HAP-1 (cell line): Measurements from ENCODE around the gene TET3.
"Not testable (repeated sequence)": the region's sequence is repeated elsewhere in the genome, so short reads cannot be mapped to it uniquely, and the experiment has no call there.

Experiments
- DNase-seq, 2 experiments: peaks; one replicate each; pipeline ENCODE4 v3.0.0-alpha.2; 2016 to 2020; ENCODE audit warnings: low spot score in 2 of 2
- H3K27me3 ChIP-seq: fragments of 250-450 bp; sonication (Bioruptor Pico); 2 replicates; pipeline ENCODE4 v1.5.1; 2020; ENCODE audit warnings: low read depth, mild to moderate bottlenecking, moderate library complexity
- H3K36me3 ChIP-seq: fragments of 250-450 bp; sonication (Bioruptor Pico); replicated peaks from 2 replicates; pipeline ENCODE4 v1.5.1; 2020; ENCODE audit warnings: mild to moderate bottlenecking
- H3K4me1 ChIP-seq: fragments of 250-450 bp; sonication (Bioruptor Pico); 2 replicates; pipeline ENCODE4 v1.5.1; 2020; ENCODE audit warnings: mild to moderate bottlenecking
- H3K4me3 ChIP-seq: fragments of 250-450 bp; sonication (Bioruptor Pico); 2 replicates; pipeline ENCODE4 v1.5.1; 2020; ENCODE audit warnings: mild to moderate bottlenecking, moderate library complexity
- H3K9me3 ChIP-seq: fragments of 250-450 bp; sonication (Bioruptor Pico); 2 replicates; pipeline ENCODE4 v1.5.1; 2020; ENCODE audit warnings: mild to moderate bottlenecking, moderate library complexity
- in situ Hi-C: fragments of 300-500 bp; cut with MboI; formaldehyde crosslinking; loops from 3 replicates; pipeline ENCODE4 v1.14.3; 2020; ENCODE audit warnings: low sequenced_read_pairs, inconsistent platforms, mixed read lengths

TET3 gene

GRCh38 chr2:73984203-73984921 is at the start of gene TET3:
Gene TET3 (plus strand): TSS chr2:73984910. CDS start chr2:73986404, 1,494 bp downstream.
- Histone ChIP-seq H3K27me3 (no peaks in the 10 kb centered on the region), H3K36me3 (peaks cover 15% of the 10 kb centered on the region; the same call in 1 of the 2 replicates), H3K9me3 (0 out of 2 replicates have a peak, but pooled peaks cover 2% of the 10 kb centered on the region), H3K4me3 (peak within 1 kb of the TSS; percentile 45), H3K4me1 (peaks cover 60% of the 10 kb centered on the region)
- DNase-seq: peak; percentile 26 to 72
- in situ Hi-C loops: no loop called here

GRCh38 chr2:73935641-73936040 is 49.1 kb upstream of the TET3 start:
- no peak for DNase-seq
- in situ Hi-C loops: no loop called here
- peaks cover under 1% of the 10 kb centered on the region; the same call in 1 of the 2 replicates for H3K4me1 ChIP-seq
- no peaks in the 10 kb centered on the region for H3K9me3 ChIP-seq
- no peak overlapping the region for H3K4me3 ChIP-seq
- H3K36me3 ChIP-seq: peaks cover 41% of the 10 kb centered on the region
- H3K27me3 ChIP-seq: no peaks in the 10 kb centered on the region

GRCh38 chr2:73937103-73937885 is 47.4 kb upstream of the TET3 start:
- Histone ChIP-seq H3K4me3 (no peak overlapping the region), H3K4me1 (peaks cover 9% of the 10 kb centered on the region), H3K27me3 (no peaks in the 10 kb centered on the region), H3K36me3 (peaks cover 48% of the 10 kb centered on the region), H3K9me3 (no peaks in the 10 kb centered on the region)
- in situ Hi-C loops: no loop called here
- no peak for DNase-seq

- no peaks in the 10 kb centered on the region for H3K9me3 ChIP-seq
- peaks cover 9% of the 10 kb centered on the region for H3K4me1 ChIP-seq
- no peaks in the 10 kb centered on the region for H3K27me3 ChIP-seq
- in situ Hi-C loops: no loop called here
- no peak for DNase-seq
- no peak overlapping the region for H3K4me3 ChIP-seq
- peaks cover 43% of the 10 kb centered on the region for H3K36me3 ChIP-seq
These were observed 46.8 kb upstream of the TET3 start for GRCh38 chr2:73937899-73938298.

GRCh38 chr2:73938718-73939352 is 45.9 kb upstream of the TET3 start:
- H3K4me3 ChIP-seq: no peak overlapping the region
- peaks cover 39% of the 10 kb centered on the region for H3K36me3 ChIP-seq
- no peaks in the 10 kb centered on the region for H3K27me3 ChIP-seq
- in situ Hi-C loops: no loop called here
- no peaks in the 10 kb centered on the region for H3K9me3 ChIP-seq
- DNase-seq: no peak
- peaks cover 9% of the 10 kb centered on the region for H3K4me1 ChIP-seq

GRCh38 chr2:73939419-73939818 is 45.3 kb upstream of the TET3 start:
- in situ Hi-C loops: no loop called here
- H3K4me3 ChIP-seq: no peak overlapping the region
- peaks cover 42% of the 10 kb centered on the region for H3K36me3 ChIP-seq
- H3K4me1 ChIP-seq: peaks cover 9% of the 10 kb centered on the region
- no peak for DNase-seq
- H3K27me3 ChIP-seq: no peaks in the 10 kb centered on the region
- no peaks in the 10 kb centered on the region for H3K9me3 ChIP-seq

- in situ Hi-C loops, H3K4me3 ChIP-seq, H3K4me1 ChIP-seq, H3K9me3 ChIP-seq, H3K27me3 ChIP-seq, DNase-seq: not testable (repeated sequence)
- peaks cover 48% of the 10 kb centered on the region for H3K36me3 ChIP-seq
These were observed 44.6 kb upstream of the TET3 start for GRCh38 chr2:73940066-73940465.

- Histone ChIP-seq H3K9me3 (no peaks in the 10 kb centered on the region), H3K36me3 (peaks cover 54% of the 10 kb centered on the region), H3K4me1 (peaks cover 9% of the 10 kb centered on the region), H3K27me3 (no peaks in the 10 kb centered on the region), H3K4me3 (no peak overlapping the region)
- in situ Hi-C loops: no loop called here
- DNase-seq: no peak
These were observed 42.0 kb upstream of the TET3 start for GRCh38 chr2:73942664-73943063.

GRCh38 chr2:73944714-73945113 is 40.0 kb upstream of the TET3 start:
- no peaks in the 10 kb centered on the region for H3K9me3 ChIP-seq
- H3K27me3 ChIP-seq: no peaks in the 10 kb centered on the region
- peaks cover 64% of the 10 kb centered on the region for H3K36me3 ChIP-seq
- H3K4me3 ChIP-seq: no peak overlapping the region
- DNase-seq: no peak
- in situ Hi-C loops: no loop called here
- H3K4me1 ChIP-seq: peaks cover 9% of the 10 kb centered on the region

- Histone ChIP-seq H3K27me3 (no peaks in the 10 kb centered on the region), H3K4me1 (peaks cover 4% of the 10 kb centered on the region), H3K4me3 (no peak overlapping the region), H3K9me3 (no peaks in the 10 kb centered on the region), H3K36me3 (peaks cover 72% of the 10 kb centered on the region)
- in situ Hi-C loops: no loop called here
- no peak for DNase-seq
These were observed 38.5 kb upstream of the TET3 start for GRCh38 chr2:73946215-73946614.

GRCh38 chr2:73946666-73947065 is 38.0 kb upstream of the TET3 start:
- in situ Hi-C loops: no loop called here
- peaks cover 73% of the 10 kb centered on the region for H3K36me3 ChIP-seq
- H3K27me3 ChIP-seq: no peaks in the 10 kb centered on the region
- no peaks in the 10 kb centered on the region for H3K9me3 ChIP-seq
- no peak for DNase-seq
- no peak overlapping the region for H3K4me3 ChIP-seq
- H3K4me1 ChIP-seq: no peaks in the 10 kb centered on the region; the same call in 1 of the 2 replicates

GRCh38 chr2:73947412-73948018 is 37.2 kb upstream of the TET3 start:
- no peak for DNase-seq
- H3K9me3 ChIP-seq: no peaks in the 10 kb centered on the region
- H3K27me3 ChIP-seq: no peaks in the 10 kb centered on the region
- peaks cover 78% of the 10 kb centered on the region for H3K36me3 ChIP-seq
- no peaks in the 10 kb centered on the region for H3K4me1 ChIP-seq
- in situ Hi-C loops: no loop called here
- H3K4me3 ChIP-seq: no peak overlapping the region

GRCh38 chr2:73949802-73950201 is 34.9 kb upstream of the TET3 start:
- Histone ChIP-seq H3K4me1 (no peaks in the 10 kb centered on the region), H3K36me3 (peaks cover 90% of the 10 kb centered on the region), H3K4me3 (no peak overlapping the region), H3K9me3 (no peaks in the 10 kb centered on the region), H3K27me3 (no peaks in the 10 kb centered on the region)
- DNase-seq: no peak
- in situ Hi-C loops: no loop called here
